Measurements from ENCODE around the gene SKAP2. TPM values are rescaled to one million over a fixed set of nuclear protein-coding genes. Genes with fewer than 3 reads are reported as not detected.

Gene SKAP2
- polyA plus RNA-seq, 1 of the 3 experiments (the other 2 are of a cell fraction): 0.69 TPM

DNA sequence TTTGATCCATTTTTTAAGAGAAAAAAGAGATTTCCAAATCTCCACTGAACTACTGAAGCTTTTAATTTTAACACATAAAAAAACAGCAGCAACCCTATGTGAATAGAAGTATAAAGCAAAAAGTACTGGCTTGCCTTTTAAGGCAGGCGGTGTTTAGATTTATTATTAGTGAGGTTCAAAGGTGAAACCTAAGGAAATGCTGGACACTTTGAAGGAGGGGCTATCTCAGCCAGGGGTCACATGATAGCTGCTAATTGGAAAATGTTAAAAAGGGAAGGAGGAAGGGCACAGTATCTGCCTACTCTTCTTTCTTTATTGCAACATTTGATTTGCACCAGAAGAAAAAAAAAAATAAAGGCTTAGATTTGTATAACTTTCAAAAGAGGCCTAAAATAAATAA, 183.8 kb downstream of the SKAP2 start (continued):
- TF ChIP-seq, protein P1, sequence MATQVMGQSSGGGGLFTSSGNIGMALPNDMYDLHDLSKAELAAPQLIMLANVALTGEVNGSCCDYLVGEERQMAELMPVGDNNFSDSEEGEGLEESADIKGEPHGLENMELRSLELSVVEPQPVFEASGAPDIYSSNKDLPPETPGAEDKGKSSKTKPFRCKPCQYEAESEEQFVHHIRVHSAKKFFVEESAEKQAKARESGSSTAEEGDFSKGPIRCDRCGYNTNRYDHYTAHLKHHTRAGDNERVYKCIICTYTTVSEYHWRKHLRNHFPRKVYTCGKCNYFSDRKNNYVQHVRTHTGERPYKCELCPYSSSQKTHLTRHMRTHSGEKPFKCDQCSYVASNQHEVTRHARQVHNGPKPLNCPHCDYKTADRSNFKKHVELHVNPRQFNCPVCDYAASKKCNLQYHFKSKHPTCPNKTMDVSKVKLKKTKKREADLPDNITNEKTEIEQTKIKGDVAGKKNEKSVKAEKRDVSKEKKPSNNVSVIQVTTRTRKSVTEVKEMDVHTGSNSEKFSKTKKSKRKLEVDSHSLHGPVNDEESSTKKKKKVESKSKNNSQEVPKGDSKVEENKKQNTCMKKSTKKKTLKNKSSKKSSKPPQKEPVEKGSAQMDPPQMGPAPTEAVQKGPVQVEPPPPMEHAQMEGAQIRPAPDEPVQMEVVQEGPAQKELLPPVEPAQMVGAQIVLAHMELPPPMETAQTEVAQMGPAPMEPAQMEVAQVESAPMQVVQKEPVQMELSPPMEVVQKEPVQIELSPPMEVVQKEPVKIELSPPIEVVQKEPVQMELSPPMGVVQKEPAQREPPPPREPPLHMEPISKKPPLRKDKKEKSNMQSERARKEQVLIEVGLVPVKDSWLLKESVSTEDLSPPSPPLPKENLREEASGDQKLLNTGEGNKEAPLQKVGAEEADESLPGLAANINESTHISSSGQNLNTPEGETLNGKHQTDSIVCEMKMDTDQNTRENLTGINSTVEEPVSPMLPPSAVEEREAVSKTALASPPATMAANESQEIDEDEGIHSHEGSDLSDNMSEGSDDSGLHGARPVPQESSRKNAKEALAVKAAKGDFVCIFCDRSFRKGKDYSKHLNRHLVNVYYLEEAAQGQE (IDR thresholded peaks at IDR 0.05; ENCODE audit: low read depth, low read length): no peak

DNA sequence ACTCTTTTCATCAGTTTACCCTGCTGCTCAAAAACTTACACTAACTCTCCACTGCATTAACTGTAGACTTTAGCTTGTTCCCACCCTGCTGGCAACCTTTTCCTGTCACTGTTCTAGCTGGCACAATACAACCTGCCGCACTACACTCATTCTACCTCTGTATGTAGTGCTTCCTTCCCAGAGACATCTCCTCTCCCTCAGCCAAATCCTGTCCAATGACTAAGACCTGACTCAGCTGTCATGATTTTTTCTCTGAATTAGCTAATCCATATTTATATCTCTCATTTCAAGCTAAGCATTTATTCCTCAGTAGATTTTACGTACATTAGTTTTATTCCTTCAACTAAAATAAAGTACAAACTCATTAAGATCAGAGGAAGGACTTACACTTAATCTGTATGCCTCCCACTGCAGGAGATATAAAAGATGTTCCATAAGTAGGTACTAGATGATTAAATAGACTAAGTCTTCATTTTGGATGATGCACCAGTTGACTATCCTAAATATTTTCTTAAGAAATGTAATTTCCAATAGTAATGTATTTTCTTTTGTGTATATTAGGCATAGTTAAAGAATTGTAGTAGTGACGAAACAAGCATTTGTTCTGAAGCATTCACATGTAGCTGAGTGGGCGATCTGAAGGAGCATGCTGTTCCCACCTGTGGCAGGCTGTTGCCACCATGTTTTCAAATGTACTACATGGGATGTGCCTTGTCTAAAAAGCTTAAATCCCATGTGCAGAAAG, 189.1 kb downstream of the SKAP2 start:
- Histone ChIP-seq H3K4me1 (ENCODE audit: control insufficient read depth in 1 of 2, insufficient read depth in 2 of 2, low read depth in 1 of 2, low read length in 1 of 2) (no peaks in the 10 kb centered on the region; a peak in 1 of 4 replicates), H3K9me3 (no peaks in the 10 kb centered on the region), H3K27me3 (ENCODE audit: insufficient read depth) (no peaks in the 10 kb centered on the region), H3K36me3 (replicated peaks in 1 of 2; ENCODE audit: control insufficient read depth in 1 of 2, insufficient read depth in 2 of 2, low read length in 1 of 2) (no peaks in the 10 kb centered on the region), H3F3A (replicated peaks; ENCODE audit: insufficient read depth) (peaks cover 4% of the 10 kb centered on the region), H3K9ac (no peak overlapping the region), H3K4me2 (no peak overlapping the region), H4K20me1 (ENCODE audit: insufficient read depth) (no peaks in the 10 kb centered on the region), H3K27ac (ENCODE audit: low read depth in 2 of 2, low read length in 1 of 2) (no peak overlapping the region), H3K4me3 (ENCODE audit: low read depth in 2 of 2, low read length in 1 of 2) (no peak overlapping the region), H3K9me2 (no peaks in the 10 kb centered on the region), H3K79me2 (ENCODE audit: insufficient read depth) (no peaks in the 10 kb centered on the region), H2AFZ (ENCODE audit: low read depth) (no peak overlapping the region)
- no peak for DNase-seq
- WGBS (ENCODE audit: low lambda C conversion rate): 60% methylated on average over 4 of the region's 4 CpGs
- ChIA-PET CTCF (interaction anchor here (0.9 to 6.9 kb wide), 10 partner anchors 8 to 782 kb away, joined by 3 to 36 read pairs (median 5); no protein-coding TSS in a partner anchor), POLR2A (no interaction called here)
- peak; percentile 7; the same call in 1 of the 2 replicates for TF ChIP-seq FOSL2 (IDR thresholded peaks at IDR 0.05; ENCODE audit: borderline replicate concordance, low read depth)
- TF ChIP-seq TEAD4 (IDR thresholded peaks at IDR 0.05; ENCODE audit: borderline replicate concordance, insufficient read depth): no peak

DNA sequence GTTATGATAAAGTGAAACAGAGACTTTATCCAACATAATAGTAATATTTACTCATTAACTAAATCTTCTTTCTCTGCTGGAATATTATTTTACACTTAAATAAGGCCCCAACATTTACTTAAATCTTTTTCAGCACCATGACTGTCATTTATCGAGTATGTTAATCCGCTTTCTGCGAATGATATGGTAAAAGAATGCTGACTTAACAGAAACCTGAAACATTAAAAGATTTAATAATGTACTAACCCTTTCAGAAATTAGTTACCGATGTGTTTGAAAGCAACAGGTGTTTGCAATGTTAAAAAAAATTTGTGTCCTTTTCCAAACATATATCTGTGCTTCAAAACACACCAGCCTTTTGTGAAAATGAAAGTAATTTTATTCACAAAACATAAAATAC, 190.5 kb downstream of the SKAP2 start:
- POLR2A ChIA-PET: no interaction called here
- Histone ChIP-seq H4K20me1 (ENCODE audit: insufficient read depth) (no peaks in the 10 kb centered on the region), H3K27ac (ENCODE audit: low read depth in 2 of 2, low read length in 1 of 2) (no peak overlapping the region), H3K4me2 (no peak overlapping the region), H2AFZ (ENCODE audit: low read depth) (no peak overlapping the region), H3K4me1 (ENCODE audit: control insufficient read depth in 1 of 2, insufficient read depth in 2 of 2, low read depth in 1 of 2, low read length in 1 of 2) (peaks cover 0 to 3% of the 10 kb centered on the region in 2 experiments; a peak in 1 of 4 replicates), H3K36me3 (replicated peaks in 1 of 2; ENCODE audit: control insufficient read depth in 1 of 2, insufficient read depth in 2 of 2, low read length in 1 of 2) (no peaks in the 10 kb centered on the region), H3K9me2 (no peaks in the 10 kb centered on the region), H3K4me3 (ENCODE audit: low read depth in 2 of 2, low read length in 1 of 2) (no peak overlapping the region), H3F3A (replicated peaks; ENCODE audit: insufficient read depth) (peaks cover 4% of the 10 kb centered on the region), H3K9ac (no peak overlapping the region), H3K27me3 (ENCODE audit: insufficient read depth) (no peaks in the 10 kb centered on the region), H3K9me3 (no peaks in the 10 kb centered on the region), H3K79me2 (ENCODE audit: insufficient read depth) (no peaks in the 10 kb centered on the region)
- 77% methylated on average over 4 of the region's 4 CpGs for WGBS (ENCODE audit: low lambda C conversion rate)
- CTCF ChIA-PET: interaction anchor here (1.1 to 2.5 kb wide), 5 partner anchors 8 to 781 kb away, joined by 3 to 26 read pairs (median 11); no protein-coding TSS in a partner anchor
- no peak for DNase-seq
- TF ChIP-seq, protein P2, sequence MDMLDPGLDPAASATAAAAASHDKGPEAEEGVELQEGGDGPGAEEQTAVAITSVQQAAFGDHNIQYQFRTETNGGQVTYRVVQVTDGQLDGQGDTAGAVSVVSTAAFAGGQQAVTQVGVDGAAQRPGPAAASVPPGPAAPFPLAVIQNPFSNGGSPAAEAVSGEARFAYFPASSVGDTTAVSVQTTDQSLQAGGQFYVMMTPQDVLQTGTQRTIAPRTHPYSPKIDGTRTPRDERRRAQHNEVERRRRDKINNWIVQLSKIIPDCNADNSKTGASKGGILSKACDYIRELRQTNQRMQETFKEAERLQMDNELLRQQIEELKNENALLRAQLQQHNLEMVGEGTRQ (IDR thresholded peaks at IDR 0.05; ENCODE audit: borderline replicate concordance, low read depth, low read length): no peak
- TF ChIP-seq FOXJ3 (CRISPR knock-in tag; IDR thresholded peaks at IDR 0.05) (no peak), RAD21 (IDR thresholded peaks at IDR 0.05; ENCODE audit: low read length) (no peak), GATA2 (CRISPR knock-in tag; IDR thresholded peaks at IDR 0.05) (no peak)
- TF ChIP-seq, protein P3, sequence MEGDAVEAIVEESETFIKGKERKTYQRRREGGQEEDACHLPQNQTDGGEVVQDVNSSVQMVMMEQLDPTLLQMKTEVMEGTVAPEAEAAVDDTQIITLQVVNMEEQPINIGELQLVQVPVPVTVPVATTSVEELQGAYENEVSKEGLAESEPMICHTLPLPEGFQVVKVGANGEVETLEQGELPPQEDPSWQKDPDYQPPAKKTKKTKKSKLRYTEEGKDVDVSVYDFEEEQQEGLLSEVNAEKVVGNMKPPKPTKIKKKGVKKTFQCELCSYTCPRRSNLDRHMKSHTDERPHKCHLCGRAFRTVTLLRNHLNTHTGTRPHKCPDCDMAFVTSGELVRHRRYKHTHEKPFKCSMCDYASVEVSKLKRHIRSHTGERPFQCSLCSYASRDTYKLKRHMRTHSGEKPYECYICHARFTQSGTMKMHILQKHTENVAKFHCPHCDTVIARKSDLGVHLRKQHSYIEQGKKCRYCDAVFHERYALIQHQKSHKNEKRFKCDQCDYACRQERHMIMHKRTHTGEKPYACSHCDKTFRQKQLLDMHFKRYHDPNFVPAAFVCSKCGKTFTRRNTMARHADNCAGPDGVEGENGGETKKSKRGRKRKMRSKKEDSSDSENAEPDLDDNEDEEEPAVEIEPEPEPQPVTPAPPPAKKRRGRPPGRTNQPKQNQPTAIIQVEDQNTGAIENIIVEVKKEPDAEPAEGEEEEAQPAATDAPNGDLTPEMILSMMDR (IDR thresholded peaks at IDR 0.05): no peak
- TF ChIP-seq, protein P4, sequence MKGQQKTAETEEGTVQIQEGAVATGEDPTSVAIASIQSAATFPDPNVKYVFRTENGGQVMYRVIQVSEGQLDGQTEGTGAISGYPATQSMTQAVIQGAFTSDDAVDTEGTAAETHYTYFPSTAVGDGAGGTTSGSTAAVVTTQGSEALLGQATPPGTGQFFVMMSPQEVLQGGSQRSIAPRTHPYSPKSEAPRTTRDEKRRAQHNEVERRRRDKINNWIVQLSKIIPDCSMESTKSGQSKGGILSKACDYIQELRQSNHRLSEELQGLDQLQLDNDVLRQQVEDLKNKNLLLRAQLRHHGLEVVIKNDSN (IDR thresholded peaks at IDR 0.05; ENCODE audit: borderline replicate concordance, low read depth): no peak
